Retinal pigment epithelial cell (primary cell): ENCODE data around the gene TUBGCP5.

ENCODE experiments used
- DNase-seq: peaks from one replicate; pipeline ENCODE4 v3.0.0-alpha.2; 2010; ENCODE audit warnings: low read depth
- H3K4me3 ChIP-seq: 2 replicates; pipeline ENCODE4 v1.5.1; 2011; ENCODE audit warnings: mild to moderate bottlenecking, low read length, control low read depth, moderate library complexity
- CTCF ChIP-seq: conservative IDR thresholded peaks from 2 replicates; pipeline ENCODE4 v1.5.1; 2011; ENCODE audit warnings: low read depth, low read length, control low read depth, inconsistent platforms

Gene TUBGCP5

GRCh38 chr15:22961762-22962161 lies 77.6 kb downstream of the TUBGCP5 start:
- no peak for DNase-seq
- TF ChIP-seq CTCF = no peak
- H3K4me3 ChIP-seq = no peak overlapping the region

GRCh38 chr15:22960556-22960955 lies 78.8 kb downstream of the TUBGCP5 start:
- no peak for TF ChIP-seq CTCF
- no peak overlapping the region for H3K4me3 ChIP-seq
- DNase-seq = no peak

GRCh38 chr15:22960126-22960525 lies 79.2 kb downstream of the TUBGCP5 start:
- DNase-seq = no peak
- H3K4me3 ChIP-seq = no peak overlapping the region
- no peak for TF ChIP-seq CTCF

- TF ChIP-seq CTCF = no peak
- DNase-seq = no peak
- no peak overlapping the region for H3K4me3 ChIP-seq
These were observed 79.9 kb downstream of the TUBGCP5 start for GRCh38 chr15:22959321-22960101.

- DNase-seq = no peak
- no peak overlapping the region for H3K4me3 ChIP-seq
- no peak for TF ChIP-seq CTCF
These were observed 80.7 kb downstream of the TUBGCP5 start for GRCh38 chr15:22958487-22959280.

GRCh38 chr15:22956978-22957260 lies 82.5 kb downstream of the TUBGCP5 start:
- TF ChIP-seq CTCF = no peak
- H3K4me3 ChIP-seq = no peak overlapping the region
- no peak for DNase-seq
